ENCODE data around the gene PDXP. TPM values are rescaled to one million over a fixed set of nuclear protein-coding genes. Genes with fewer than 3 reads are reported as not detected.

Gene PDXP
- total RNA-seq, 1 experiment from 2014 or later, result 36.9 TPM

DNA sequence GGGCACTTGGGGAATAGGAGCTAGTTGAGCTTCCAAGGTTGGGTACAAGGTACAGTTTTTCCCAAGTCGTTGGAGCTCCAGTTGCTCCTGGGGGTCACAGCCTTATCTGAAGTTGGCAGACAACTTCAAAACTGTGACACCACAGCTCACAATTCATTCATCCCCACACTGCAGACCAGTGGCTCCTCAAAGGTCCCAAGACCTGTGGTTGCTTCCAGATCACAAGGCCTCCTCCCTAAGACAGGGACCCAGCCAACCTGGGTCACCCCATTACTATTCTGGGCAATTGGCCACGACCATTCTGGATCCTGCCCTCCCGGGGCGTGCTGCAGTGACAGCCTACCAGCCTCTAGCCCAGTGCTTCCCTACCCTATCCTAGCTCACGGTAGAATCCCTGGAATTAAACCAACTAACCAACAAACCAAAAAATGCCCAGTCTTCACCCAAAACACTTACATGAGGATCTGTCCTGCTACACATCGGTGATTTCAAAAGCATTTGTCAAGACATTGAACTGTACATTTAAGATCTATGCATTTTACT, 862 bp upstream of the PDXP start:
- H3K9ac ChIP-seq (ENCODE audit: low read length), result peak overlapping the region; percentile 46; the same call in 1 of the 2 replicates
- TSS peak; percentile 98 for BruUV-seq (replicated peaks)
- intact Hi-C loops (cut with micrococcal nuclease), result no loop called here
- POLR2A ChIA-PET (ENCODE audit: unreplicated experiment), result interaction anchor here (0.5 to 1.3 kb wide), 6 partner anchors 18 to 162 kb away, joined by 3 to 14 read pairs (median 7); partner anchors contain the start of genes LGALS1 and NOL12
- H2AFZ ChIP-seq (ENCODE audit: low read length), result peak overlapping the region; percentile 94
- no peaks in the 10 kb centered on the region for H3K36me3 ChIP-seq (ENCODE audit: low read depth, low read length)
- H3K9me3 ChIP-seq (ENCODE audit: low read length), result no peaks in the 10 kb centered on the region
- H3K27ac ChIP-seq (ENCODE audit: low read length), result 0 out of 2 replicates have a peak overlapping the region, but pooled peaks have one; percentile 6
- H3K4me3 ChIP-seq (ENCODE audit: low read length), result peak overlapping the region; percentile 69
- peak overlapping the region; percentile 91 for H3K4me2 ChIP-seq (ENCODE audit: low read length)
- CTCF ChIA-PET, result interaction anchor here (0.9 to 1.6 kb wide), 2 partner anchors 14 to 24 kb away, joined by 3 to 8 read pairs; no protein-coding TSS in a partner anchor
- no peaks in the 10 kb centered on the region for H3K27me3 ChIP-seq (ENCODE audit: low read length)
- peaks cover 19% of the 10 kb centered on the region for H4K20me1 ChIP-seq (ENCODE audit: low read length)
- H3K9me2 ChIP-seq (replicated peaks; ENCODE audit: low read length), result no peaks in the 10 kb centered on the region
- no peaks in the 10 kb centered on the region for H3F3A ChIP-seq (ENCODE audit: low read length, unreplicated experiment)
- DNase-seq (peak; percentile 11), ATAC-seq (peak; percentile 12; the same call in 1 of the 2 replicates)
- TF ChIP-seq EZH2phosphoT487 (IDR thresholded peaks at IDR 0.05; ENCODE audit: borderline replicate concordance, low read length), result no peak
- TF ChIP-seq, protein P1, sequence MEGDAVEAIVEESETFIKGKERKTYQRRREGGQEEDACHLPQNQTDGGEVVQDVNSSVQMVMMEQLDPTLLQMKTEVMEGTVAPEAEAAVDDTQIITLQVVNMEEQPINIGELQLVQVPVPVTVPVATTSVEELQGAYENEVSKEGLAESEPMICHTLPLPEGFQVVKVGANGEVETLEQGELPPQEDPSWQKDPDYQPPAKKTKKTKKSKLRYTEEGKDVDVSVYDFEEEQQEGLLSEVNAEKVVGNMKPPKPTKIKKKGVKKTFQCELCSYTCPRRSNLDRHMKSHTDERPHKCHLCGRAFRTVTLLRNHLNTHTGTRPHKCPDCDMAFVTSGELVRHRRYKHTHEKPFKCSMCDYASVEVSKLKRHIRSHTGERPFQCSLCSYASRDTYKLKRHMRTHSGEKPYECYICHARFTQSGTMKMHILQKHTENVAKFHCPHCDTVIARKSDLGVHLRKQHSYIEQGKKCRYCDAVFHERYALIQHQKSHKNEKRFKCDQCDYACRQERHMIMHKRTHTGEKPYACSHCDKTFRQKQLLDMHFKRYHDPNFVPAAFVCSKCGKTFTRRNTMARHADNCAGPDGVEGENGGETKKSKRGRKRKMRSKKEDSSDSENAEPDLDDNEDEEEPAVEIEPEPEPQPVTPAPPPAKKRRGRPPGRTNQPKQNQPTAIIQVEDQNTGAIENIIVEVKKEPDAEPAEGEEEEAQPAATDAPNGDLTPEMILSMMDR (conservative IDR thresholded peaks at IDR 0.05; ENCODE audit: low read depth, low read length), result no peak
- TF ChIP-seq EZH2 (IDR thresholded peaks at IDR 0.05; ENCODE audit: low read length, unreplicated experiment), result no peak
- H3K4me1 ChIP-seq (ENCODE audit: insufficient read depth, low read length), result peaks cover 26% of the 10 kb centered on the region
- H3K79me2 ChIP-seq (ENCODE audit: low read length), result peaks cover 36% of the 10 kb centered on the region

DNA sequence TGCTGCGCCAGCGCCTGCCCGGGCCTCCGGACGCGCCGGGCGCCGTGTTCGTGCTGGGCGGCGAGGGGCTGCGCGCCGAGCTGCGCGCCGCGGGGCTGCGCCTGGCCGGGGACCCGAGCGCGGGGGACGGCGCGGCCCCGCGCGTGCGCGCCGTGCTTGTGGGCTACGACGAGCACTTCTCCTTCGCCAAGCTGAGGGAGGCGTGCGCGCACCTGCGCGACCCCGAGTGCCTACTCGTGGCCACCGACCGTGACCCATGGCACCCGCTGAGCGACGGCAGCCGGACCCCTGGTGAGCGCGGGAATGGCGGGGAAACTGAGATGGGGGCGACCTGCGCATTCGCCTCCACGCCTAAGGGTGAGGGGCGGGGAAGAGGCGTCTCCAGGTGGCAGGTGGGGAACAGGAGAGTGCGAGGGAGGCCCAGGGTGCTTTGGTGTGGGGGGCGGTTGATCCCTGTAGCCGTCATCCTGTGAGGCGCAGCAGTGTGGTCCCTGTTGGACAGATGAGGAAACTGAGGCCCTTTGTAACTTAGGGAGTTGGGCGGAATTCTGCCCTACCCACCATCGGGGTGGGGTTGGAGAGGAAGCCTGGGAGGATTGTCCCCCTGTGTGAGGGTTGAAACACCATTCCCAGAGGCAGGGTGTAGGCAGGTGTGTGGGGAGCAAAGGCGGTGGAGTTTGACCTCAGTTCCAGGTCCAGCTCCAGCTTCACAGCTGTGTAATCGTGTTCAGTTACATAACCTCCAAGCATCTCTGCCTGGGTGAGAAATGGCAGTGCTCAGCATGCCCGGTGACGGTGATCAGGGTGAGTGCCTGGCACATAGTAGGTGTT, 758 bp downstream of the PDXP start:
- peaks cover 46% of the 10 kb centered on the region for H3K79me2 ChIP-seq (ENCODE audit: low read length)
- peak overlapping the region; percentile 94 for H3K4me2 ChIP-seq (ENCODE audit: low read length)
- H3K9me2 ChIP-seq (replicated peaks; ENCODE audit: low read length), result no peaks in the 10 kb centered on the region
- no peaks in the 10 kb centered on the region for H3K36me3 ChIP-seq (ENCODE audit: low read depth, low read length)
- no peaks in the 10 kb centered on the region for H3F3A ChIP-seq (ENCODE audit: low read length, unreplicated experiment)
- H3K9ac ChIP-seq (ENCODE audit: low read length), result peak overlapping the region; percentile 55; the same call in 1 of the 2 replicates
- no peak for DNase-seq
- peaks cover 19% of the 10 kb centered on the region for H4K20me1 ChIP-seq (ENCODE audit: low read length)
- ATAC-seq, result peak; percentile 1; the same call in 1 of the 2 replicates
- no peak overlapping the region for H3K27ac ChIP-seq (ENCODE audit: low read length)
- no peaks in the 10 kb centered on the region for H3K27me3 ChIP-seq (ENCODE audit: low read length)
- H3K4me1 ChIP-seq (ENCODE audit: insufficient read depth, low read length), result peaks cover 26% of the 10 kb centered on the region
- ChIA-PET CTCF (interaction anchor here (1.6 kb wide), 1 partner anchor 16 kb away, joined by 8 read pairs; no protein-coding TSS in a partner anchor), POLR2A (ENCODE audit: unreplicated experiment) (interaction anchor here (1.4 kb wide), 1 partner anchor 16 kb away, joined by 4 read pairs; no protein-coding TSS in a partner anchor)
- 0 out of 2 replicates have a peak overlapping the region, but pooled peaks have one; percentile 30 for H2AFZ ChIP-seq (ENCODE audit: low read length)
- peak overlapping the region; percentile 88 for H3K4me3 ChIP-seq (ENCODE audit: low read length)
- BruUV-seq (replicated peaks), result TSS peak; percentile 59
- H3K9me3 ChIP-seq (ENCODE audit: low read length), result no peaks in the 10 kb centered on the region
- no peak for TF ChIP-seq EZH2phosphoT487 (IDR thresholded peaks at IDR 0.05; ENCODE audit: borderline replicate concordance, low read length)
- TF ChIP-seq, protein P1 (conservative IDR thresholded peaks at IDR 0.05; ENCODE audit: low read depth, low read length), result no peak
- TF ChIP-seq EZH2 (IDR thresholded peaks at IDR 0.05; ENCODE audit: low read length, unreplicated experiment), result no peak
- intact Hi-C loops (cut with micrococcal nuclease), result no loop called here

Measured in PC-3 (cell line).